NOMO-1 treated with DMSO at 0.1 percent for 48 hours (cell line): ENCODE results near the gene CCDC174.

ENCODE experiments used
- DNase-seq: peaks from one replicate; lab custom pipeline; 2025; ENCODE audit not compliant: unreplicated experiment; lab: John Stamatoyannopoulos, UW

The CCDC174 gene

GRCh38 chr3:14698601-14699244, 47.2 kb downstream of the CCDC174 start:
- no peak for DNase-seq

- DNase-seq: no peak
These were observed 48.1 kb downstream of the CCDC174 start for GRCh38 chr3:14699643-14700042.

GRCh38 chr3:14700891-14701290, 49.3 kb downstream of the CCDC174 start:
- DNase-seq: no peak

GRCh38 chr3:14701676-14702075, 50.1 kb downstream of the CCDC174 start:
- no peak for DNase-seq

GRCh38 chr3:14703128-14703750, 51.7 kb downstream of the CCDC174 start:
- no peak for DNase-seq

DNA sequence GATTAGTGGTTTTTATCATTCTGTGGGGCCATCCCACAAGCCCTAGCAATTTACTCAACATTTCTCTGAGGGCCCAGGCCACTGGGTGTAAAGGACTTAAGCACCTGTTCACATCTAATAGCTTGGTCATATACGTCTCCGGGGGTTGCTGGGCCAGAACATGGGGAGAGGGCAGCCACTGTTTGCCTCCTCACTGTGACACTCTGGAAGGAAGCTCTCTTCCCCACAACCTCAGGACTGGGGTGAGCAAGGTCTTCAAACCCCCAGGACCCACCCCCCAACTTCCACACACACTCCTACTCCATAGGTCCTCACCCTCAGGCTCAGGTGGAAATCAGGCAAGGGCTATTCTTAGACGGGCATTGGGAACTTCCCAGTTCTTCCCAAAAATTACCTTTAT, 52.2 kb downstream of the CCDC174 start:
- no peak for DNase-seq

DNA sequence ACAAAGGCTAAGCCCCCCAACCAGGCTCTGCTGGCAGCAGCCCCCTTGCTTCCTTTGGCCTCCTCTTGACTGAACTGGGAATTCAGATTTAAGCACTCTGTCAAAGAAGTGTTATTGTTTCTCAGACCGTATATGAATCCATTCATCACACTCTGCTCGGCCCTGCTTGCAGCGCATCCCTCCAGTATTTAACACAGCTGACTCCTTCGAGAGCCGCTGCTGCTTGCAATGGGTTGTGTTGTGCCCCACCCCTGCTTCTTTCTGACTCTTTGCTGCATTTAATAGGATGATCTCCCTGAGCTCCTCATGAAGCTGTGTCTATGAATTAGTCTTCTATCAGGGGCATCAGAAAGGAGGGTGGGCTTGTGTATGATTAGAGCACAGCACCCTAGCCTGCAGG, 54.5 kb downstream of the CCDC174 start:
- no peak for DNase-seq

- DNase-seq: no peak
These were observed 65.0 kb downstream of the CCDC174 start for GRCh38 chr3:14716591-14716990.

GRCh38 chr3:14717307-14717706, 65.7 kb downstream of the CCDC174 start:
- DNase-seq: no peak

GRCh38 chr3:14718539-14718938, 67.0 kb downstream of the CCDC174 start:
- DNase-seq: no peak

- no peak for DNase-seq
These were observed 67.4 kb downstream of the CCDC174 start for GRCh38 chr3:14719006-14719405.

GRCh38 chr3:14721126-14721864, 69.7 kb downstream of the CCDC174 start:
- DNase-seq: no peak
